ENCODE results near the gene NAGS.
"Not testable (repeated sequence)": the region's sequence is repeated elsewhere in the genome, so short reads cannot be mapped to it uniquely, and the experiment has no call there.

NAGS gene, protein sequence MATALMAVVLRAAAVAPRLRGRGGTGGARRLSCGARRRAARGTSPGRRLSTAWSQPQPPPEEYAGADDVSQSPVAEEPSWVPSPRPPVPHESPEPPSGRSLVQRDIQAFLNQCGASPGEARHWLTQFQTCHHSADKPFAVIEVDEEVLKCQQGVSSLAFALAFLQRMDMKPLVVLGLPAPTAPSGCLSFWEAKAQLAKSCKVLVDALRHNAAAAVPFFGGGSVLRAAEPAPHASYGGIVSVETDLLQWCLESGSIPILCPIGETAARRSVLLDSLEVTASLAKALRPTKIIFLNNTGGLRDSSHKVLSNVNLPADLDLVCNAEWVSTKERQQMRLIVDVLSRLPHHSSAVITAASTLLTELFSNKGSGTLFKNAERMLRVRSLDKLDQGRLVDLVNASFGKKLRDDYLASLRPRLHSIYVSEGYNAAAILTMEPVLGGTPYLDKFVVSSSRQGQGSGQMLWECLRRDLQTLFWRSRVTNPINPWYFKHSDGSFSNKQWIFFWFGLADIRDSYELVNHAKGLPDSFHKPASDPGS

DNA sequence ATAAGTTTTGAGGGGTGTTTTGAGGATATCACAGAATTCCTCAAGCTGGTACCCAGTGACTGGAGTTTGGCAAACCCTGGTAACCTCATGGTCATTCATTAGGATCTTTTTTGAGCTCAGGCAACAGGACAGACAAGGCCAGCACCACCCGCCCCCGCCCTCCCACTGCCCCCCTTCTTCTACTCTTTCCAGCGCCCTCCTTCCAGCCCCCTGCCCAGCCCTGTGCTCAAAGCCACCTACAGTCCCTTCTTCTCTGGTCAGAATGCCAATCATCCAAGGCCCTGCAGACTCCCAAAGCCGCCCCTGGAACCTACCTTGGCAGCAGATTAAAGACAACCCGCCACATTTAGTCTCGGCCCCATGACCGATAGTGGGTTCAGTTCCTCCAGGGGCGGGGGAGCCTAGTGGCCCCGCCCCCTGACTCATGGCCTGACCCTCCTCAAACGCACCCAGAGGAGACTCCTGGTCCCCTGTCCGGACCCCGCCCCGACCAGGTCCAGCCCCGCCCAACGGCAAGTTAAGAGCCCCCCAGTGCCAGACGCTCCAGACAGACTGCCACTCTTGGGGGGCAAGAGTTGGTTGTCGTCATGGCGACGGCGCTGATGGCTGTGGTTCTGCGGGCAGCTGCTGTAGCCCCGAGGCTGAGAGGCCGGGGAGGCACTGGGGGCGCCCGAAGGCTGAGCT, at the start of gene NAGS:
TSS of gene NAGS (plus strand) at position 546 of the 684 bp plus-strand sequence. CDS start at position 588, 42 bp downstream.
- no peak for DNase-seq

DNA sequence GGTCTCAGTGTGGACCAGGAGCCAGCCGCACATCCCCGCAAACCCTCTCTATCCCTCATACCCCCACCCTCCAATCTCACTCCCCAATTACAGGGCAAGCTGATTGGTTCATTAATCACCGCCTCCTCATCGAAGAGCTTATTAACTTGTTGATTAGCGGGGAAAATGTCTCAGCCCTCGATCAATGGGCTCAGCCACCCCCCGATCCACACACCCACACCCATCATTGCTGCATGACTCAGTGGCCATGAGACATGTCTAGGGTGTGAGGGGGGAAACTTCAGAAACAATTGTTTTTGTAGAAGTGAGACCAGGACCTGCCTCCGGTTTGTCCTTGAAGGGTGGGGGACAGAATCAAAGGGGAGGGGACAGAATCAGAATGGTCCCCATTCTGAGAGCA, 48.2 kb upstream of the NAGS start:
- DNase-seq, result no peak

DNA sequence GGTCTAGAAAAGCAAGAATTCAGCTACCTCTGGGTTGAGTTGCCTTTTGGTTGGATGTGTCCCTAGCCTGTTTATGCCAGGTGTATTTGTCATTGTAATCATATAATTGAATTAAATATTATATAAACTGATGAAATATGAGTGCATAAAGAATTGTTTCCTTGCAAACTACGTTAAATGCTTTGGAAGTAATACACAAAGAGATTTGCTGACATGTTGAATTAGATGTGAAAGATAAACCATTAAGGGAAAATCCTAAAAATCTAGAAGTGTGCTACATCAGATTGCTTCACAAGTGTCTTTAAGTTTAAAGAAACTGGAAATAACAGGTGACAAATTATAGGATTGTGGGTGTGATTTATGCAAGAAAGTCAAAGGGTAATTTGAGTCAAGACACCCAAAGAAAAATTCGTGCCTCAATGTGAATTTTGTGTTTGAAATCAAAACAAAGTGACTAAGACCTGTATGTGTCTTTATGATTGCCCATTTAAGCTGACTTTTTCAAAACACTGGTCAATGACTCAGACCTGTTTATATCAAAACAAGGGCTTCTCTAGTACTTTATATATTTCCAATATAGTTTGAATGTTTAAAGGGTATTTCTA, 45.6 kb upstream of the NAGS start:
- no peak for DNase-seq

DNA sequence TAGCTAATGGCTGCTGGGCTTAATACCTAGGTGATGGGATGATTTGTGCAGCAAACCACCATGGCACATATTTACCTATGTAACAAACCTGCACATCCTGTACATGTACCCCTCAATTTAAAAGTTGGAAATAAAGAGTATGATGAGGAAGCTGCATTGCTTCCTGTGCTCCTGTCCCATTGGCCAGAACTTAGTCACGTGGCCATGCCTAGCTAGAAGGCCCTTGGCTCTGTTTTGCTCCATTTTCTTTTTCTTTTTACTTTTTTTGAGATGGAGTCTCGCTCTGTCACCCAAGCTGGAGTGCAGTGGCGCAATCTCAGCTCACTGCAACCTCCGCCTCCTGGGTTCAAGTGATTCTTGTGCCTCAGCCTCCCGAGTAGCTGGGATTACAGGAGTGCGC, 43.1 kb upstream of the NAGS start:
- DNase-seq, result not testable (repeated sequence)

DNA sequence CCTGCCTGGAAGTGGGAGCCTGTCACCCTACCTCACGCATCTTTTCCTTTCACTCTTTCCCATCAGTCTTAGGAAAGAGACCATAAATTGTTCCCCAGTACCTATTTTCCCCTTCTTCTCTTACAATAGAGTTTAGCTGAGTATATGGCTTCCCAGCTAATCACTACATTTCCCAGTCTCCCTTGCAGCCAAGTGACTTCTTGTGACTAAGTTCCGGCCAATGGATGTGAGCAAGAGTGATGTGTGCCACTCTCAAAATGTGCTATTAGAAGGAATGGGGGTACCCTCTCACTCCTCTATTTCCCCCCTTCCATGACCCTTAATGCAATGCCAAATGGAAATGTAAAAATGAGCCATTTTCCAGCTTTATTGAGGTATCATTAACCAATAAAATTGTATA, 42.5 kb upstream of the NAGS start:
- no peak for DNase-seq

DNA sequence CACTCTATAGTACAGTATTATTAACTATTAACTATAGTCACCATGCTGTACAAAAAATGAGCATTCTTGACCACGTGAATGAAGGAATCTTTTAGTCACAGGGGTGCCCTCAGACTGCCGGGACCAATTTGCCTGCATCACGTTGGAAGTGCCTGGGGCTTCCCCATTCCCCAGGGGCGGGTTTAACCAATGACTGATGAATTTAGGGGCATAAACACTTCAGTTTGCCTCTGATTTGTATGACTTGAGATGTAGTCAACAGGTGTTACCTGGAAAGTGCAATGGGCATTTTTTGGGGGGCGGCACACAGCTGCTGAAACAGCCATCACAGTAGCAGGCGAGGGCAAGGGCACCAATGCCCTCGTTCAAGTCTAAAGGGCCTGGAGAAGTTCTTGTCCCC, 41.9 kb upstream of the NAGS start:
- no peak for DNase-seq

DNA sequence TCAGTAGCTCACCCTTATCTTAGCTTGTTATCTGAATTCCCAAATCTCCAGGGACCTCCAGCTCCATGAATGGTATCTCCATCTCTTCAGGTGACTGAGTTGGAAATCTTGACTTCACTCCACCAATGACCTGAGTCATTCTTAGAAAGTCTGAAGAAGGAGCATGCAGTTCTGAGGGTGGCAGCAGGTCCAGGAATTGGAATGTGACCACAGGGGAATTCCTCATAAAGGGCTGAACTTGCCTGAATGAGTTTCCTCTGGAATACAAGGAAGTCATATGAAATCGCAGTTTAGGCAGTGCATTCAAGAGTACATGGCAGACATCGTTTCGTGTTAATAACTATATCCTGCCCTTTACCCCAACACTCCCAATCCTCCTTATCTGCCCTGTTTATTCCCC, 38.1 kb upstream of the NAGS start:
- no peak for DNase-seq

DNA sequence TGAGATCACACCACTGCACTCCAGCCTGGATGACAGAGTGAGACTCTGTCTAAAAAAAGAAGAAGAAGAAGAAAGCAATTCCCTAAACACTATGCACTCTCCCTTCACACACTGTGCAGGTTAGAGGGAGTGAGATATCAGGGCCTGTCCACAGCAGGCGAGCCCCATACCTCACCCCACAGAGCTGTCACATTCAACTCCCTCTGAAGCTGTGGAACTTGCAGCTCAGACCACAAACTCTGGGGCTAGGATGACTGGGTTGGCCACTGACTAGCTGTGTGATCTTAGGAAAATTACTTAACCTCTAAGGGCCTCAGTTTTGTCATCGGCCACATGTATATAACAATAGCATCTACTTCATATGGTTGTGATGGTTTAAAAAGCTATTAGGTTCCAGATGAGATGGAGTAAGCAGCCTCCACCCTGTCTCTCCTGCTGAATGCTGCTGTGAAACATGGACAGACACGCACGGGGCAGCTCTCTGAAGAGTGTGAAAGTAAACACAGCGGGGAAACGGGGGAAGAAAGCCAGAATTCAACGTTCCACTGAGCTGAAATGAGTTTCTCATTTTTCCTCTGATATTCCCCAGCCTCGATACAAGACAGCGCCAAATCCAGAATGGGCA, 37.1 kb upstream of the NAGS start:
- no peak for DNase-seq

DNA sequence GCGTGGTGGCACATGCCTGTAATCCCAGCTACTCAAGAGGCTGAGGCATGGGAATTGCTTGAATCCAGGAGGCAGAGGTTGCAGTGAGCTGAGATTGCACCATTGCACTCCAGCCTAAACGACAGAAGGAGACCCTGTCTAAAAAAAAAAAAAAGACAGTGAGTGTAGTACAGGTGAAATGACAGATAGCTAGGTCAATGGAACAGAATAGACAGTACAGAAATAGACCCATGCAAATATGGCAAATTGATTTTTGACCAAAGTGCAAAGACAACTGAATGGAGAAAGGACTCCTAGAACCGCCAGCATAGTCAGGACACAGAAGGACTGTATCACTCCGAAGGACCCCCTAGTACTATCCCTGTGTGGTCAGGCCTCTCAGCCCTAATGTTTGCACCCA, 34.1 kb upstream of the NAGS start:
- DNase-seq, result no peak

DNA sequence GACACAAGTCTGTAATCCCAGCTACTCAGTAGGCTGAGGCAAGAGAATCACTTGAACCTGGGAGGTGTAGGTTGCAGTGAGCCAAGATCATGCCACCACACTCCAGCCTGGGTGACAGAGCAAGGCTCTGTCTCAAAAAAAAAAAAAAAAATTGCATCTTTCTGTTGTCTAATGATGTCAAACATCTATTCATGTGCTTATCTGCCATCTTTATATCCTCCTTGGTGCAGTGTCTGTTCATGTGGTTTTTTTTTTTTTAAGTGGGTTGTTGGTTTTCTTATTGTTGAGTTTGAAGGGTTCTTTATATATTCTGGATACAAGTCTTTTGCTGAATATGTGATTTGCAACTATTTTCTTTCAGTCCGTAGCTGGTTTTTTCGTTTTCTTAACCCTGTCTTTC, 33.0 kb upstream of the NAGS start:
- not testable (repeated sequence) for DNase-seq

DNA sequence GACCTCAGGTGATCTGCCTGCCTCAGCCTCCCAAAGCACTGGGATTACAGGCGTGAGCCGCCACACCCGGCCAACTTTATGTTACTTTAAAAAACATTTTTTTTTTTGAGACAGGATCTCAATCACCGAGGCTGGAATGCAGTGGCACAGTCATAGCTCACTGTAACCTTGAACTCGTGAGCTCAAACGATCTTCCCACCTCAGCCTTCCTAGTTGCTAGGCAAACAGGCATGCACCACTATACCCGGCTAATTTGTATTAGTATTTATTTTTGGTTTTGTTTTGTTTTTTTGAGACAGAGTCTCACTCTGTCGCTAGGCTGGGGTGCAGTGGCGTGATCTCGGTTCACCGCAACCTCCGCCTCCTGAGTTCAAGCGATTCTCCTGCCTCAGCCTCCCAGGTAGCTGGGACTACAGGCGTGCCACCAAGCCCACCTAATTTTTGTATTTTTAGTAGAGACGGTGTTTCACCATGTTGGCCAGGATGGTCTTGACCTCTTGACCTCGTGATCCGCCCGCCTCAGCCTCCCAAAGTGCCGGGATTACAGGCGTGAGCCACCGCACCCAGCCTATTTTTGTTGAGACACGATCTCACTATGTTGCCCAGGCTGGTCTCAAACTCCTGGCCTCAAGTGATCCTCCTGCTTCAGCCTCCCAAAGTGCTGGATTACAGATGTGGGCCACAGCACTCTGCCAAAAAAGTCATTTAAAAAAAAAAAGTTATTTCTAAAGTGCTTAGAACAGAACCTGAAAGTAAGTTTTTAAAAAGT, 31.8 kb upstream of the NAGS start:
- DNase-seq, result not testable (repeated sequence)

DNA sequence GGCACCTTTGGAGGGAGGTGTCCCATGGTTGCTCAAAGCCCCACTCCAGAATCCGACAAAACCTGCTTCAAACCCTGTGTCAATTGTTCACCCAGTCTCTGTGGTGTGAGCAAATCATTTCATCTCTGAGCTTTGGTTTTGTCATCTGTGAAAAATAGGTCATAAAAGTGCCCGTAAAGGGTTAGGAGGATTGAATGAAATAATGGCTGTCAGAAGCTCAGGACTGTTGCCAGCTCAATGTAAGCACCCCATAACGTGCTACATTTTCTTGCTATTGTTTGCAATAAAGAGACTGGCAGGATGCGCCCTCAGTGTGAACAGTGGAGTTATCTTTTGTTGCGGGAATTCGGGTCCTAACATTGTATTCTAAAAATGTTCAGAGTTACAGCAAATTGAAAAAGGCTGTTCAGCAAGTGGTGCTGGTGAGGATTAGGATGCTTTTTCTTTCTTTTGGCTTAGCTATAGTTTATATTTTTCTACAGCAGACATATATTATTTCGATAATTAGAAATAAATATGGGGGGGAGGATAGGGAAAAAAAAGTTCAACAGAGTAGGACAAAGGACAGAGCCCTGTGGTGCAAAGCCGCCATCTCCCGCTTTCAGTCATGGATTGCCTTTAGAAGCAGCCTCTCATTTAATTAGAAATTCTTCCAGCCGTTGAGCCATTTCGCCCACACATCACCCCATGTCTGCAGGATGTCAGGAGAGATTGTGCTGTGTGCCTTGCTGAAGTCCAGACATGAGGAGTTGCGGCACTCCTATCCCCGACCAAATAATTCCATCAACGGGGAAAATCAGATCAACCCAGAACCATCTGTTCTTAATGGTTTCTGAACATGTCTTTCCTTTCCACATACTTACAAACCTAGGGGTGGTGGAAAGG, 29.8 kb upstream of the NAGS start:
- no peak for DNase-seq

DNA sequence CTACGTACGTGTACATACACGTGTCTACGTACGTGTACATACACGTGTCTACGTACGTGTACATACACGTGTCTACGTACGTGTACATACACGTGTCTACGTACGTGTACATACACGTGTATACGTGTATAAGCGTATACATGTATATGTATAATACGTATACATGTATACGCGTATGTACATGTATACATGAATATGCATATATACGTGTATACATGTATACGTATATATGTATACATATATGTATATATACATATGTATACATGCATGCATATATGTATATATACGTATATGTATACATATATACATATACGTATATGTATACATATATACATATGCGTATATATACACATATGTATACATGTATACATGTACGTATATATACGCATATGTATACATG, 28.5 kb upstream of the NAGS start:
- DNase-seq, result no peak

DNA sequence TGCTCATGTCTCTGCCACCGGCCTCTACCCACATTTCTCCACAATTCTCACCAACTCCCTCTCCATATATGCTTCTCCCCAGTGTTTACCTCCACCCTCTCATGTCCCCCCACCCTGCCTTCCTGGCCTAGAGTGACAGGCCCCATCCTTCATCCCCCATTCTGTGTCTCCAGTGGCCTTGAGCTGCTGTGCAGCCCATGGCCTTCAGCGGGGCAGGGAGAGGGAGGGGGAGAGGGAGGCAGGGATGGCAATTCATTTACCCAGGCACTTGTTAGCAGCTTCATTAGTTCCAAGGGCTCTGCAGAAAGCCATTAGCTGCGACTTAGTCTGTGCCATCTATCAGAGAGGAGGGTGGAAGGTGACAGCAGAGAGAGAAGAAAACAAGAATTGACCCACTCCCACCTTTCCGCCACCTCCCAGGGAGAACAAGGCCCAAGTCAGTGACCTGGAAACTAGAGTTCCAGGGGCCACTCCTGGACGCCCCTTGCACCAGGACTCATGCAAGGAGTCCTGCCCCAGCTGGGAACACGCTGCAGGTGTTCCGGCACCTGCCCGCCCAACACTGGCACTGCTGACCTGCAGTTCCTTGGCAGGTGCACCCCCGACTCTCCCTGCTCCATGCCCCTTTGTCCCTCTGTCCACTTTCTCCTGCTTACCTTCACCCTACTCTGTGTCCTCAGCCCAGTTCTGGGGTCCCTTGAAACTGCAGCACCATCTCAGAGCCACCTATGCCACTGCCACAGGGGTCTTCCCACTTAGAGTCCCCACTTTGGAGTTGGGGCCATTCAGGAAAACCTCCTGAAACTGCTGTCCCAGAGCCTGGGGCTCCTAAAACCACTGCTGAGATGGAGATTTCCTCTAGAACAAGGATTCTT, 27.2 kb upstream of the NAGS start:
- DNase-seq, result no peak

DNA sequence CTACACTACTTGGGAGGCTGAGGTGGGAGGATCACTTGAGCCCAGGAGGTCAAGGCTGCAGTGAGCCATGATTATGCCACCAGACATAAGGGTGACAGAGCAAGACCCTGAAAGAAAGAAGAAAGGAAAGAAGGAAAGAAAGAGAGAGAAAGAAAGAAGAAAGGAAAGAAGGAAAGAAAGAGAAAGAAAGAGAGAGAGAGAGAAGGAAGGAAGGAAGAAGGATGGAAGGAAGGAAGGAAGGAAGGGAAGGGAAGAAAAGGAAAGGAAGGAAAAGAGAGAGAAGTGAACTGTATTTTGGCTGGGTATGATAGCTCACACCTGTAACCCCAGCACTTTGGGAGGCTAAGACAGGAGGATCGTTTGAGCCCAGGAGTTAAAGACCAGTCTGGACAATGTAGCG, 26.3 kb upstream of the NAGS start:
- no peak for DNase-seq

DNA sequence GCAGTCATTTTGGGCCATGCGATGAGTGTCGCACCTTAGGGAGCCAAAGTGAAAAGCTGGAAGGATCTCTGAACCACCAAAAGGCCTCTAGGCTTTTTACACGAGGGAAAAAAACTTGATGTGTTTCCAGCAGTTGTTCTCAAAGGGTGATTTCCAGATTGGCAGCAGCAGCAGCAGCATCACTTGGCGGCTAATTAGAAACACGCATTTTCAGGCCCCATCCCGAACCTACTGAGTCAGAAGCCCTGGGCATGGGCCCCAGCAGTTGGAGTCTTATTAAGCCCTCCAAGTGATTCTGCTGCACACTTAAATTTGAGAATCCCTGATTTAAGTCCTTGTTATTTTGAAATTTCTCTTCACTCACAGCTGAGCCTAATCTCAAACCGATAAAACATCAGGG, 25.4 kb upstream of the NAGS start:
- DNase-seq, result no peak

DNA sequence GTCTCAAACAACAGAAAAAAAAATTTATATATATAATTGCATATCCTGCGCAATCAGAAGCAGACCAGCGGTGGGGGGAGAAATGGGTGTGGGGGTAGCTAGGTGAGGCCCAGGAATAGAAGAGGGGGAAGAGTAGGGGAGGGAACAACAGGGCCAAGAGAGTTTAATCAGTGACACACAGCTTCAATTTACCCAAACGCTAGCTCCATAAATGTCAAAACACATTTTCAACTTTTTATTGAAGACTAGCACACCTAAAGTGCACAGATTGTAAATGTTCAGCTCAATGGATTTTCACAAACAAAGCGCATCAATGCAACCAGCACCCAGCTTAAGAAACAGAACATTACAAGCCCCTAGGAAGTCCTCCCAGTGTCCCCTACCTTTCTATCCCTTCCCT, 24.8 kb upstream of the NAGS start:
- DNase-seq, result no peak

DNA sequence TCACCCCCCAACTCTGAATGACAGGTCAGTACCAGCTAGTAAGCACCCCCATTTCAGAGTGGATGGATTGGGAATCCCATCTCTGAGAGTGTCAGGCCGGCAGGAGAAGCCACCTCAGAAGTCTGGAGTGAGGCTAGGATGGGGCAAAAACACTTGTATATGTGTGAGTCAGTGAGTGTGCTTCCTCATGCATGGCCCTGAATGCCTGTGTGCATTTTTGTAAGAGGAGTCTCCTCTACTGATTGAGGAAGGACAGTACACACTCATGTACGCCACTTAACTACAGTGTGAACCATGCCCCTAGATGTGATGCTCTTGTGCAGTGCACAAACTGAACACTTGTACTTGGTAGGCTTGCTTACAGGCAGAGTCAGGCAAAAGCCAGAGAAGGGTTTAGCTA, 22.3 kb upstream of the NAGS start:
- DNase-seq, result no peak

DNA sequence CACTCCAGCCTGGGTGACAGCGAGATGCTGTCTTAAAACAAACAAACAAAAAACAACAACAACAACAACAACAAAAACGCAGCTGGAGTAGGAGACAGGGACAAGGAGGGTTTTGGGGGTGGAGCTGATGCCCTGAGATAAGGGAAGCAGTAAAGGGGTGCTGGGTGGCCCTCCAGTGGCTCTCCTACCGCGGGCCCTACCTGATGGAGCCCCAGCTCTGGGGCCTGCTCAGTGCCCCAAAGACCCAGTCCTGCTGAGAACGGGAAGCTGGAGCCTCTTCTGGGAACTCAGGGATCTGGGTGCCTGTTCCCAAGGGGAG, 21.3 kb upstream of the NAGS start:
- DNase-seq, result no peak

DNA sequence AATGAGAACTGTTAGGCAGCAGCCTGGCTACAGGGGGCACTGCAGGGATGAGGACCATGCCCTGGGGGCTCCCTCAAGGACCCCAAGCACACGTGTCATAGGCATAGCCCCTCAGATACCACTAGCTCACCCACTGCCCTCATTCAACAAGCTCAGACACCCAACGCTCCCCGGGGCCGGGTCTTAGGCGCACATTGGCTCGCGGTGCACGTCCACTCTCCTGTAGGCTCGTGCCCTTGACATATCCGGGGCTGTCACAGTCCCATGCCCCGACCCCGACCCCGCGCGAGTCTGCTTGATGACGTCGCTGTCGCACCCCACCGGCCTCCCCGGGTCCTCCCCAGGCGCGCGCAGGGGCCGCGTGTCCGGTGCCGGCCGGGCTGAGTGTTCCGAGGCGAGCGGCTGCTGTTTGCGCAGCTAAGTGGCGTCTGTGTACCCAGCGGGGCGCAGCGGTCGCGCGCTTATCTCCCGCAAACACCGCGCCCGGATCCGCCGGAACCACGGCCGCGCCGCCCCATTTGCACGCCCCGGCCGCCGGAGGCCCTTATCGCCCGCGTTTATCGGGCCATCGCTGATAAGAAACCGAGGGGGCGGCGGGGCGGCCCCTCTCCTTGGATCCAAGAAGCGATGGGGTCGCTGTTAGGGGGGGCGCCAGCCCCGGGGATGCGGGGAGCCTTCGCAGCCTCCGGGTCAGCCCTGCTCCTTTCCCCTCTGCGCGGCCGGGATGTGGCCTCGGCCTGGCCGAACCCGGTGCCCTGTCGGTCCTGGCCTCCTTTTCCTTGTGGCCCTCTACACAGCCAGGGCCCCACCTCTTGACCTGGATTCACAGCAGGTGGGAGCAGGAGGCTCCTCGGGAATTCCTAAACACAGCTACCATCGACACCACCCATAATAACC, 20.7 kb upstream of the NAGS start:
- no peak for DNase-seq

All from NK-92 treated with Interleukin-12 subunit alpha and Interleukin-12 subunit beta, amount 100 ng/mL, for 24 hours (cell line).